HG03520 (cell line): ENCODE data around the gene INPP5A.

ENCODE experiments used
- ATAC-seq: cut with Tn5 transposase; IDR thresholded peaks from one replicate; pipeline ENCODE4 v1.9.1; 2021; ENCODE audit warnings: mild to moderate bottlenecking, moderate library complexity; ENCODE audit not compliant: unreplicated experiment

INPP5A gene

DNA sequence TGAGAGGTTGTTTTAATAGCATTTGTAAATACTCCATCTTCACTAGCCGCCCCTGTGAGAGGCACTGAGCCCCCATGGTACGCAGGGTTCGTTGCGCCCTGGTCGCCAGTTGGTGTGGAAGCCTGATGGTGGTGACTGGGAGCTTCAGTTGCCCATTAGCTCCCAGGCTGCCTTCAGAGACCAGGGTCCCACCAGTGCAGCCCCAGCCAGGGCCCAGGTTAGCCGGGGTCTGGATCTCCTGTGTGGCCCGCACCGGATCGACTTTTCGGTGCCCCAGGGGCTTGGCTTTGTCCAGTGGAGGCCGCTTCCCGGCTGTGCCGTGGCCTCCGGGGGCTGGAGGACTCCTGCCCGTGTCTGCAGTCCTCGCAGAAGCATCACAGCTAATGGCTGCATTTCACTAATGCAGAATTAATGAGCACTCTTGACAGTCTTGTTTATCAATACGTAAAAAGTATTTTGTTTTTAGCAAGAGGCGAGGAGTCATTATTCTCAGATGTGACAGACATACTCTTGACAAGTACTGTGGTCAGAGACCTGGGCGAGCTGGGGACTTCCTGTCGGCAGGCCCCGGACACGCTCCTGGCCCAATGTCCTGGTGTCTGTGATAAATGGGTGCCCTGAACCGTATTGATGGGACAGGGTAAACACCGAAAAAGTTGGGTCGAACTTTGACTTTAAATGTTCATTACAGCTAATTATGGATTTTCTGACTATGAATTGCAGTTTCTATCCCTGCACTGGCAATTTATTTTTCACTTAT, 148.5 kb downstream of the INPP5A start:
- ATAC-seq = no peak

DNA sequence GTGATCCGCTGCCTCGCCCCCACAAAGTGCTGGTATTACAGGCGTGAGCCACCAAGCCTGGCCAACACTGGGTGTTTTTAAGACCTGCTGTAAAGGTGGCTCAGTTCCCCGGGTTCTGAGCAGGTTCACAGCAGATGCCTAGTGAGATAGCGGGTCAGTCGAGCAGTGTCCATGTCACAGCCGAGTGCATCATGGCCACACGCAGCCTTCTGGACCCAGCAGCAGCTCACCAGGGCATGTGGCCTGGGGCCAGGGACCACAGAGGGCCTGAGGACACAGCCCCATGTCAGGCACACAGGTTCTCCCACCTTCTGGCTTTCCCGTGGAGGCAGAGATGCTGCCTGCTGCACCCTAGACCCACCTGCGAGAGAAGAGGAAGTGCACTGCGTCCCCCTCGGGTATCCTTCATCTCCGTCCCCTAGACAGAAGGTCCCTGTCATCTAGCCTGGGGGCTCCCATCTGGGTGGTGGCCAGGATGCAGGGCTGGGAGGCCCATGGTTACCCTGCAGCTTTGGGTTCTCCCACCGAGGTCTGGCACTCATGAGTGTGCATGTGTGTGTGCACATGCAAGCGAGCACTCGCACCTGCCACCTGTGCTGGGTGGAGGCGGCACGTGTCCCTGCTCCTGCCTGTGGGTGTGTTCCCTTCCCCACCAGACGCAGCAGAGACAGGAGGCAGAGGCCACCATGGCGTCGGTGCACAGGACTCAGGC, 149.8 kb downstream of the INPP5A start:
- ATAC-seq = no peak

DNA sequence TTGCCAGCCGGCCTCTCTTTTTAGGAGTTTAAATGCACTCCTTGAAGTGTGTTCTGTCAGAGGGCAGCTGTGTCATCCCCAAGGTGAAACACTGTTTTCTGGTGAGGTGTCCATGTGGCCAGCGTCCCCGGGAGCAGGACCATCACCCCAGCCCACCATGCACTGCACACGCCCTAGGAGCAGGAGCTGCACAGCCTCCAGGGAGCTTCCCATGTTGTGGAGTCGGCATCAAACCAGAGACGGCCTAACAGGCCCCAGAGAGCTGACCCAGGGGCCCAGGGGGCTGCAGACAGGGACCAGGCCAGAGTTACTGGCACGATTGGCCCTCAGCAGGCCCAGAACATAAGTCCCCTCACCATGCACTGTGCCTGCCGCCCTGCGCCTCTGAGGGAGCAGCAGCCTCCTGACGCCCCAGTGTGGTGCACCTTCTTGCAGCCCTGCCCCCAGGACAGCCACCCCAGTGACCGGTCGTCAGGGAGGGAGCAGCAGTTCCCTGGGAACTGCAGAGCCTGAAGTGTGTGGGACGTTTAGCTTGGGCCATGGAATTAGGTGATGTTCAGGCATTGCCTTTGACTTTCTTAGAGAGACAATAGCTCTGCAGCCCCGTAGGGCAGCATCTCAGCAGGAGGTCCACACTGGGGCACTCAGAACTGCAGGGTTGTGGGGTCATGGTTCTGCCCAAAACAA, 150.4 kb downstream of the INPP5A start:
- no peak for ATAC-seq

DNA sequence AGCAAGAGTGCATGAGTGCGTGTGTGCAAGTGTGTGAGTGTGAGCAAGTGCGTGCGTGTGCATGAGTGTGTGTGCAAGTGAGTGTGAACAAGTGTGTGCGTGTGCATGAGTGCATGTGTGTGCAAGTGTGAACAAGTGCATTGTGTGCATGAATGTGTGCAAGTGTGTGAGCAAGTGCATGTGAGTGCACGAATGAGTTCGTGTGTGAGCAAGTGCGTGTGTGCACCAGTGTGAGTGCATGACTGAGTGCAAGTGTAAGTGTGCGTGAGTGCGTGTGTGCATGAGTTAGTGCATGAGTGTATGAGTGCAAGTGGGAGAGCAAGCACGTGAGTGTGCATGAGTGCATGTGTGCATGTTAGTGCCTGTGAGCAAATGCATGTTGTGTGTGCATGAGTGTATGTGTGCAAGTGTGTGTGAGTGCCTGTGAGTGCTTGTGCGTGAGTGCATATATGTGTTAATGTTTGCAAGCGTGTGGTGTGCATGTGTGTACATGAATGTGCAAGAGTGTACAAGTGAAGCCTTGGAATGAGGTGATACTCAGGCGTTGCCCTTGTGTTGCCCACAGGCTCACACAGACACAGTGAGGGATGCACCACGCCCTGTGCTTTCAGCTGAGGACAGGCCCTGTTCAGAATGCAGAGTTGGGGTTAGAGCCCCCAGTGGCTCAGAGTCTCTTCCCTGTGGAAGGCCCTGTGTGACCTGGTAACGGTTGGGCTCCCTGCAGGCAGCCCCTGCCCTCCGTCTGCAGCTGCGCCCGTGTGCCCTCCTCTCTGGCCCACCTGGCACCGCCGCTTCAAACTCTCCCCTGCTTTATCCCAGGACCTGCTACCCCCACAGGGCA, 151.2 kb downstream of the INPP5A start:
- no peak for ATAC-seq

DNA sequence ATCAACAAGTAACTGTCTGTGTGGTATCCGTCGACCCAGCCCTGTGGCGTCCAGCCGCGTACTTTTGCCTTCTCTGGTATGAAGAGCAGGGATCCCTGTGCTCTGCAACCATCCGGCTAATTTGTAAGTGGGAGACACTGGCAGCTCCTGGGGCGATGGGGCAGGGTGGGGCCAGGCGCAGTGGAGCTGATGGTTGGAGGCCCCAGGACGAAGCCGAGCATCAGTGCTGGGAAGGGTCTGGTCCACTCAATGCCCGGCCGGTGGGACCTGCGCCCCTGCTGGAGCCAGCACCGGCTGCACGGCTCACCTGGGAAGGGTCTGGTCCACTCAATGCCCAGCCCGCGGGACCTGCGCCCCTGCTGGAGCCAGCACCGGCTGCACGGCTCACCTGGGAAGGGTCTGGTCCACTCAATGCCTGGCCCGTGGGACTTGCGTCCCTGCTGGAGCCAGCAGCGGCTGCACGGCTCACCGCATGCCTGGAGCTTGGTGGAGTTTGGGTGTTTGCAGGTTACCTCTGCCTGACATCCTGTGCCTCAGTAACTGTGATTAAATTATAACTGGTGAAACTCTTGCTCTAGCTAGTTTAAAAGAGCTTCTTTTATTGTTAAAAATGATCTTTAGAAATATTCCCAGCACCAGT, 152.3 kb downstream of the INPP5A start:
- ATAC-seq = no peak

DNA sequence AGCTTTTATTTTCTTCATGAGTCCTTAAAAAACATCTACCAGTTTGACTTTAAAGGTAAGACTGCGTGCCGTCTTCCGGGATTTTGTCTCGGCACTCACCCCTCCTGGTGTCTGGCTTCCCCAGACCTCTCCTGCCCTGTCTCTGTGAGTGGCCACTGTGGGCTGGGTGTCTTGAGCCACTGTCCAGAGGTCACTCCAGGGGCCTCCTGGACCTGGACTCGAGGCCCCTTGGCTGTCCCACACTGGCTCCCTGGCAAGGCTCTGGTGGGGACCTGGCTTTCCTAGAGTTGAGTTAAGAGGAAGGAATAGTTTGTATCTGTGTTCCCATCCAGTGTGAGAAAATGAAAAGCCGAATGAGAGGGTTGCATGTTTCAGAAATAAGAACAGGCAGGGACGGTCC, 152.8 kb downstream of the INPP5A start:
- no peak for ATAC-seq

DNA sequence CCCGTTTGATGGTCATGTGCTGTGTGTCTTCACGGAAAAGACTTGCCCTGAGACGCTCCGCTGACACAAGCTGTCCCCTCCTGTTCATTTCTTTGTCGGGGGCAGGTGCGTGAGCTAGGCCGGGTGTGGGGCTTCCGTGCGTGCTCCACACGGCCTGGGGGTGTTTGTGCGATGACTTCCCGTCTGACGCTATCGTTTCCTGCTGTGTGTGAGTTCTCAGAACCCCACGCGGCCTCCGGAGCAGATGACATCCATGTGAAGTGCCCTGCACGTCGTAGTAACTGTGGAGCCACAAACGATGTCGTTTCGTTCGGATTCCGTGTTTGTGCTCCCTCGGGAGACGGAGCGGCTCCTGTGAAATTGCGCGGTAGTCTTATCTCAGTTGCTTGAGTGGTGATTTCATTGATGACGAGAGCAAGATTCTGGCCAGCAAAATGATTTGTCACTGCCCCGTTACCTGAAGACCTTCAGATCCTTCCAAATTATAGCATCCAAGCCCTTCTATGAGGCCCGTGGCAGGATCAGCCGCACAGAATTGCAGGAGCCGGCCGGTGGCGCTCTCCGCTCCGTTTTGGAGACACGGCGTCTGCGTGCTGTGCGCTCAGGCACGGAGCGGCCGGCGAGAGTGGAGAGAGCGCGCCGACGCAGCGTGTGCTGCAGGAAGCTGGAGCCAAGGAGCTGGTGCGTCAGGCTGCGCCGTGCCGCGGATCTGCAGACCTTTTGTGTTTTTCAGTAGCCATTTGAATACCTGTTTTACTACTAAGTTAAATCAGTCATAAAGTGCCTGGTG, 153.4 kb downstream of the INPP5A start:
- ATAC-seq = no peak

DNA sequence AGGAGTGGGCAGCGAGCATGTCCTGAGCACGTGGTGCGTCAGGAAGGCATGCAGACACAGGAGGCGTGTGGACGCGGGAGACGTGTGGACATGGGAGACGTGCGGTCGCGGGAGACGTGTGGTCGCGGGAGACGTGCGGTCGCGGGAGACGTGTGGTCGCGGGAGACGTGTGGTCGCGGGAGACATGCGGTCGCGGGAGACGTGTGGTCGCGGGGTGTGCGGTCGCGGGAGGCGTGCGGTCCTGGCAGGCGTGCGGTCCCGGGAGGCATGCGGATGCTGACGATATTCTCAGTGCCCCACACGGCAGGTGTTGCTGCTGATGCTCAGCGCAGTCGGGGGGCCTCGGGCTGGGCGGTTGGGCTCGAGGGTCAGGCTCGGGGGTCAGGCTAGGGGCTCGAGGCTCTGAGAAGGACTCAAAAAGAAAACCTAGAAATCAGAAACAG, 154.1 kb downstream of the INPP5A start:
- no peak for ATAC-seq

DNA sequence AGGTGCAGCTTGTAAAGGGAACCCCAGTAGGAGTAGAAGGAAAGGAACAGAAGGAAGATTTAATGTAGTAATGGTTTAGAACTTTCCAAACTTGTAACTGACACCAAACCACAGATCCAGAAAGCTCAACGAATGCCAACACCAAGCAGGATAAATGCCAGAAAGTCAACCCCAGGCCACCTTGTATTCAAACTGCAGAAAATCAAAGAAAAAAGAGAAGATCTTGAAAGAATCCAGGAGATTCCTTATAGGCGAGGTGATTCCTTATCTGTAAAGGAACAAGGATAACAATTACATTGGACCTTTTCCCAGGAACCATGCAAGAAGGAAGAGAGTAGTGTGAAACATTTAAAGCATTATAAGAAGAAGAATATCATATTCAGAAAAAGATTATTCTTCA, 154.7 kb downstream of the INPP5A start:
- no peak for ATAC-seq

DNA sequence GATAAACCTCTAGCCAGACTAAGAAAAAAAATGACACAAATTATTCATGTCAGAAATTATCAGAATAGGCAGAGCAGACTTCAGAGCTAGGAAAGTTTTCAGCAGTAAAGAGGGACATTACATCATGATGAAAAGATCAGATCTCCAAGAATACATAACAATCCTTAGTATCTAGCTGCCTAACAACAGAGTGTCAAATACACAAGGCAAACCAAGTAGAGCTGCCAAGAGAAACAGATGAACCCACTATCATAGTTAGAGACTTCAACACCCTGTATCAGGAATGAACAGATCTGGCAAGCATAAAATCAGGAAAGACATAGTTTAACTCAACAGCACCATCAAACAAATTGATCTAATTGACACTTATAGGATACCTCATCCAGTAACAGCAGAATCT, 156.1 kb downstream of the INPP5A start:
- no peak for ATAC-seq

DNA sequence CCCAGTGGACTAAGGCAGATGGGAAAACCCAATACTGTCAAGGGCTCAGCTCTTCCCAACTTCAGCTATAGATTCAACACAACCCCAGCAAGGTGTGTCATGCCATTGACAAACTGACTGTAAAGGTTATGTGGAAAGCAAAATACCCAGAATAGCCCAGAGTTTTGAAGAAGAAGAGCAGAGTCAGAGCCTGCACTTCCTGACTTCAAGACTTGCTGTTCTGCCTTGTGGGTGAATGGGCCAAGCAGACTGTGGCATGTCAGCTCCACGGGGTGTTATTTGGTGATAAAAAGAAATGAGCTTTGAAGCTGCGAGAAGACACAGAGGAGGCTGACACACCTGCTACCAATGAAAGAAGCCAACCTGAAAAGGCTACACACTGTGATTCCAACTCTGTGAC, 158.6 kb downstream of the INPP5A start:
- no peak for ATAC-seq

DNA sequence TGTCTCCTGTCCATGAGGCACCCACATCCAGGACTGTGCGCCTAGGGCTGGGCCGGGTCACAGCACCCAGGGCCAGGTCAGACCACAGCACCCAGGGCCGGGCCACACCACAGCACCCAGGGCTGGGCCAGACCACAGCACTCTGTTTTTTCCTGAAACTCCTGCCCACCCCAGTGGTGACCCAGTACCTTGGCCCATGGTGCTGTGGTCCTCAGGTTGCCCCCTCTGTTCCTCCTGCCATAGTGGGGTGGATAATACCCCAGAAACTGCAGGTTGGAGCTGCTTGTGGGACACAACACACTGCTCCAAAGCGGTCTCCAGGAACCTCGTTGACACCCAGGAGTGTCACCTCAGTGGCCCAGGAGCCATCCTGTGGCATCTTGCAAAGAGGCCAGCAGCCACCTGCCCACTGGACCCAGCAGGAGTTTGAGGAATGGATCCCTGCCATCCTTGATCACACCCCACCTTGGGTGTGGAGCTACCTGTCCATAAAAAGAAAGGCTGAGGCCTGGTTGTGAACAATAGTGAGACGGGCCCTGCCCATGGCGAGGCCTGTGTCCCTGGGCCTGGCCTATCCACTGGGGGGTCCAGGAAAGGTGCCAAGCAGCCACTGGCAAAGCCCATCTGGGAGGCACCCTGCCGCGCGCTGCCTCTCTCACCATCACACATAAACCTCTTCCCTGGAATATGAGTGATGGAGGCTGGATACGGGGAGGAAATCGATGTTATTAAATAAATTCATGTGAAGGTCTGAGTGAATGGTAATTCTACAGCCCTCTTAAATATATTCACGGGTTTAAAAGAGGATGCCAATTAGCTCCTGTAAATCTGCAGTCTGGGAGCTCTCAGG, 159.4 kb downstream of the INPP5A start:
- no peak for ATAC-seq

DNA sequence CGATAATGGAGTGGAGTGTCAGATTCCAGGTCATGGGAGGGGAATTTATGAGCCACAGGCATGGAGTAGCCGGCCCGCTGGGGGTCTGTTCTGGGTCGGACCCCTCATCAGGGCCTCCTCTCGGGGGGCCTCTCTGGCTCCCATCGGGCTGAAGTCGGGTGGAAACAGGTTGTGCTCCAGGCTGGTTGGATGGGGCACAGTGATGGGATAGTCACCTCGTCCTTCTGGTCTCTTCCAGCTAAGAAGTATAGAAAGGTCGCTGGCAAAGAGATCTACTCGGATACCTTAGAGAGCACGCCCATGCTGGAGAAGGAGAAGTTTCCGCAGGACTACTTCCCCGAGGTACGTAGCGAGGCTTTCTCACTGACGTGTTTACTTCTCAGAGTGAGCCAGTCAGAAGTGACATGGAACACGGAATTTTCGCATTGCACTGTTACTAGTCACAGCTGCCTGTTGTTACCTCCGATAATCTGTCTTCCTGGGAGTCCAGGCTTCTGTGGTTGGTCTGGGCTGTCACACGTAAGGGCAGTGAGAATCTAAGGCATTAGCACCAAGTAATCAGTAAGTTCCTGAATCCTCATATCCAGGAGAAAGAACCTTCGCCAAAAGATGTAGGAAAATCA, 160.1 kb downstream of the INPP5A start:
- ATAC-seq = no peak

DNA sequence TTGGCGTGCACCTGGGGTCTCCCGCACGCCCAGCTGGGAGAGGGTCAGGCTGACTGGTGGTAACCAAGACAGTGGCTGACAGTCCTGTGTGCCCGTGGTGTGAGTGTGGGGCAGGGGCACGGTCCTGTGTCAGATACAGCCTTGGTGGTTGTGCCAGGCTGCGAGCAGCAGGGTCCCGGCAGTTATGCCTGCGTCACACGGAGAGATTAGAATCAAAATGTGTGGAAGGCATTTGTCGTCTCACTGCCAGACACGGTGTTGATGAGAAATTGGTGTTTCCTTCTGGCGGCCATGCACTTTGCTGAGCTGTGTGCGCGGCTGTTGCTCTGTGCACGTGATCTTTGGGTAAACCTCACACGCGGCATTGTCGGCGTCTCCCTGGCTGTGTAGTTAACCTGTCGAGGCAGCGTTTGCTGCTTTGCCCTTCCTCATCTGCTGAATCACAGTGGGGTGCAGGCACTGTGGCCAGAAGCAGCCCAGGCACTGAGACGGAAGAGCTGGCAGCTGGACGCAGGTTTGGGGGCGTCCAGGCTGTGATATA, 160.7 kb downstream of the INPP5A start:
- no peak for ATAC-seq

DNA sequence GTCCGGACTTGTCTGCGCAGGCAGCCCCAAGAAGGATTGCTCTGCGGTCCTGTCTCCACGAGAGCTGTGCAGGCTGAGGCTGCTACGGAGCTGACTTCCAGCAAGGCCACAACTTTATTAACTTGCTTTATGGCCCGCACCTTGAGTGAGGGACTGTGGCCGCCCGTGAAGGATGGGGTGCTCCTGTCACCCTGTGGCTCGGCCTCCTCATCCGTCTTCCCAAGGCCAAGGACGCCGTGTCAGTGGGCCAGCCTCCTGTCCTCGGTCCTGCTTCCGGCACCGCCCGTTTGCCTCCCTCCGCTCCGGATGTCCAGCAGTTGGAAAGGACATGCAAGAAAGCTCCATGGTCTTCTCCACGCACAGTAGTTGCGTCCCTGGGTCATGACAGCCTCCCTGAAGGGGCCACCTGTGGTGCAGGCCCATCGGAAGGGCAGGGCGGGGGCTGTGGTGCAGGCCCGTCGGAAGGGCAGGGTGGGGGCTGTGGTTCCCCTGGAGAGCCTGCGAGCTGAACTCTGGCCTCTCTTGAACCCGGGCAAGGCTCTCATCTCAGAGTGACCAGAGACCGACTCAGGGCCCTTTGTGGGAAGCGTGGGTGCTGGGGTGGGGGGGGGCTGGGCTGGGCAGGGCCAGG, 161.3 kb downstream of the INPP5A start:
- no peak for ATAC-seq

DNA sequence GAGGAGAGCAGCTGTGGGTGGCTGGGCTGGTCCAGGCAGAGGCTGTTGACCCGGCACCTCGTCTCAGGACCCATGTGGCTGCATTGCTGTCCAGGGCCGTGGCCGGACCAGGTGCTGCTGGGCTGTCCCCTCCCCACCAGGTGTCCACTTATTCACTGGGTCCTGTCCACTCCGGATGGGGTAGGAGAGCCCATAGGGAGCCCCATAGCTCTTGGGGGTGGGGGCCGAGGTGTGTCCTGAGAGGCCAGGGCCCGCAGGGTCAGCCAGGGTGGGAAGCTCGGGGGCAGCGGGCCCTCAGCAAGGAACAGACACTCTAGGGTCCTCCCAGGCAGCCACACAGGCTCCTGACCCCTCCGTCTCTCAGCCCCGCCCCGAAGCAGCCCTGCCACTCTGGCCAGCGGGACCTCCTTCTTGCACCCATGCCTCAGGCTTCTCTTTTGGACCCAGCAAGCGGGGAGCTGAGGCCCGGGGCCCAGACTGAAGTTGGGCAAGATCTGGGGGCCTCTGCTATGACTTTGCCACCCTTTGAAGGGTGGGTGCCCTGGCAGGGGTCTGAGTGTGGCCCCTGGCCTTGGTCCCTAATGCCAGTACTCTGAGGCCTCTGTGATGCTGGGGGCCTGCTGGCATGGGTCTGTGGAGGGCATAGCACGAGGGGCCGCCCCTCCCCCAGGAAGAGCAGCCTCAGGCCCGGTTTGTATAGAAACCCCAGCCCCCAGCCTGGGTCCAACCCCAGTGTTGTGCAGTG, 162.0 kb downstream of the INPP5A start:
- no peak for ATAC-seq
